PC-3 (cell line): Measurements from ENCODE around the gene RAB6B.

Experiments
- CTCF ChIP-seq: fragments of 300-600 bp; sonication (generic); conservative IDR thresholded peaks from 2 replicates; pipeline ENCODE4 v1.5.1; 2017; ENCODE audit warnings: antibody characterized with exemption, low read depth, mild to moderate bottlenecking, low read length
- EZH2 ChIP-seq: fragments of 300-600 bp; sonication (generic); IDR thresholded peaks from one replicate; pipeline ENCODE4 v1.6.1; 2017; ENCODE audit warnings: antibody characterized with exemption, mild to moderate bottlenecking, low read length; ENCODE audit not compliant: unreplicated experiment
- EZH2phosphoT487 ChIP-seq: fragments of 300-600 bp; sonication (generic); IDR thresholded peaks from 2 replicates; pipeline ENCODE4 v1.6.1; 2018; ENCODE audit warnings: mild to moderate bottlenecking, antibody characterized with exemption, low read length, borderline replicate concordance

- TF ChIP-seq CTCF (no peak), EZH2 (no peak), EZH2phosphoT487 (no peak)
Observed at GRCh38 chr3:133933097-133934024, 37.7 kb upstream of the RAB6B start.
